GM12878 (cell line): ENCODE results near the gene TOPORS. TPM values are rescaled to one million over a fixed set of nuclear protein-coding genes. Genes with fewer than 3 reads are reported as not detected.

Experiments used
- GATAD2B ChIP-seq: fragments of 450-650 bp; conservative IDR thresholded peaks from 2 replicates; pipeline ENCODE4 v1.6.1; 2017; ENCODE audit warnings: low read depth, mild to moderate bottlenecking, moderate library complexity
- IKZF2 ChIP-seq, 2 experiments: fragments of 450-650 bp; IDR thresholded peaks; 2 replicates each; pipeline ENCODE4 v1.6.1; 2017; ENCODE audit warnings: mild to moderate bottlenecking in 2 of 2, moderate library complexity in 2 of 2
- NFXL1 ChIP-seq: fragments of 450-650 bp; IDR thresholded peaks from 2 replicates; pipeline ENCODE4 v1.6.1; 2017; ENCODE audit warnings: antibody characterized with exemption, mild to moderate bottlenecking, borderline replicate concordance
- NR2F1 ChIP-seq: fragments of 450-650 bp; conservative IDR thresholded peaks from 2 replicates; pipeline ENCODE4 v1.6.1; 2017; ENCODE audit warnings: mild to moderate bottlenecking
- PML ChIP-seq: IDR thresholded peaks from 2 replicates; pipeline ENCODE4 v1.6.1; 2012; ENCODE audit warnings: low read length, inconsistent platforms
- SIN3A ChIP-seq: IDR thresholded peaks from 2 replicates; pipeline ENCODE4 v1.6.1; 2012; ENCODE audit warnings: low read depth, low read length, improper control_type of control experiment
- SMAD5 ChIP-seq: IDR thresholded peaks from 2 replicates; pipeline ENCODE4 v1.6.1; 2016; ENCODE audit warnings: antibody characterized with exemption, low read depth
- SPI1 ChIP-seq: IDR thresholded peaks from 2 replicates; pipeline ENCODE4 v1.6.1; 2011; ENCODE audit warnings: low read depth, mild to moderate bottlenecking, low read length, moderate library complexity, borderline replicate concordance; ENCODE audit not compliant: insufficient read depth
- SREBF1 ChIP-seq: IDR thresholded peaks from 2 replicates; pipeline ENCODE4 v1.6.1; 2012; ENCODE audit warnings: mild to moderate bottlenecking, low read length
- SRF ChIP-seq, 2 experiments: IDR thresholded peaks; 2 replicates each; pipeline ENCODE4 v1.6.1; 2011; ENCODE audit warnings: low read depth in 2 of 2, low read length in 2 of 2, mild to moderate bottlenecking in 1 of 2, moderate library complexity in 1 of 2
- STAT3 ChIP-seq: IDR thresholded peaks from 2 replicates; pipeline ENCODE4 v1.6.1; 2011; ENCODE audit warnings: low read depth, low read length, improper control_type of control experiment
- WRNIP1 ChIP-seq: IDR thresholded peaks from 2 replicates; pipeline ENCODE4 v1.6.1; 2011; ENCODE audit warnings: low read depth, low read length, improper control_type of control experiment, borderline replicate concordance
- ZBED1 ChIP-seq: IDR thresholded peaks from 2 replicates; pipeline ENCODE4 v1.6.1; 2016; ENCODE audit warnings: borderline replicate concordance
- ZNF24 ChIP-seq: fragments of 450-650 bp; IDR thresholded peaks from 2 replicates; pipeline ENCODE4 v1.6.1; 2017; ENCODE audit warnings: antibody characterized with exemption, mild to moderate bottlenecking
- polyA plus RNA-seq, 11 experiments: library from polyadenylated mRNA; depleted of rRNA in 4 of 11; unstranded in 6 of 11; stranded (reverse) in 5 of 11; fragments of >200 nt; fragmentation: Nextera tagmentation in 4 of 11; fragmentation: Illumina TruSeq in 1 of 11; extraction: Ambion mirVana in 4 of 11; extraction: Trizol in 1 of 11; gene quantifications; 1 replicate in 1 of 11; 2 replicates in 10 of 11; pipeline versions ENCODE4 v1.2.1 to v1.2.3, GENCODE V29; 2011 to 2016; ENCODE audit warnings: inconsistent platforms in 2 of 11, missing spikeins in 2 of 11, low read depth in 1 of 11
- total RNA-seq, 4 experiments: library from RNA; depleted of rRNA in 3 of 4; stranded (reverse); fragments of >200 nt in 3 of 4; fragmentation: Illumina TruSeq in 1 of 4; extraction: Trizol in 1 of 4; gene quantifications; 2 replicates each; pipeline versions ENCODE4 v1.2.1 to v1.2.3, GENCODE V29; 2013 to 2021
- TF ChIP-seq, protein P1 (sequence below): IDR thresholded peaks from 2 replicates; pipeline ENCODE4 v1.6.1; 2012; ENCODE audit warnings: mild to moderate bottlenecking, low read depth, low read length
- TF ChIP-seq, protein P2 (sequence below): IDR thresholded peaks from 2 replicates; pipeline ENCODE4 v1.6.1; 2011; ENCODE audit warnings: low read depth, low read length, improper control_type of control experiment, borderline replicate concordance
- TF ChIP-seq, protein P3 (sequence below): fragments of 450-650 bp; IDR thresholded peaks from 2 replicates; pipeline ENCODE4 v1.6.1; 2018; ENCODE audit warnings: mild to moderate bottlenecking, low read depth, moderate library complexity; ENCODE audit not compliant: partially characterized antibody
- TF ChIP-seq, protein P4 (sequence below): fragments of 450-650 bp; IDR thresholded peaks from 2 replicates; pipeline ENCODE4 v1.6.1; 2017; ENCODE audit warnings: mild to moderate bottlenecking, low read depth, inconsistent platforms; ENCODE audit not compliant: poor library complexity, severe bottlenecking
- TF ChIP-seq, protein P5 (sequence below): fragments of 450-650 bp; IDR thresholded peaks from 2 replicates; pipeline ENCODE4 v1.6.1; 2017; ENCODE audit warnings: borderline replicate concordance

Gene TOPORS
- total and polyA plus RNA-seq, 10 of the 15 experiments (the other 5 are each of a cell fraction or from before 2014, with no cell fraction given): 6.0 to 27.8 (median 14.3) TPM

DNA sequence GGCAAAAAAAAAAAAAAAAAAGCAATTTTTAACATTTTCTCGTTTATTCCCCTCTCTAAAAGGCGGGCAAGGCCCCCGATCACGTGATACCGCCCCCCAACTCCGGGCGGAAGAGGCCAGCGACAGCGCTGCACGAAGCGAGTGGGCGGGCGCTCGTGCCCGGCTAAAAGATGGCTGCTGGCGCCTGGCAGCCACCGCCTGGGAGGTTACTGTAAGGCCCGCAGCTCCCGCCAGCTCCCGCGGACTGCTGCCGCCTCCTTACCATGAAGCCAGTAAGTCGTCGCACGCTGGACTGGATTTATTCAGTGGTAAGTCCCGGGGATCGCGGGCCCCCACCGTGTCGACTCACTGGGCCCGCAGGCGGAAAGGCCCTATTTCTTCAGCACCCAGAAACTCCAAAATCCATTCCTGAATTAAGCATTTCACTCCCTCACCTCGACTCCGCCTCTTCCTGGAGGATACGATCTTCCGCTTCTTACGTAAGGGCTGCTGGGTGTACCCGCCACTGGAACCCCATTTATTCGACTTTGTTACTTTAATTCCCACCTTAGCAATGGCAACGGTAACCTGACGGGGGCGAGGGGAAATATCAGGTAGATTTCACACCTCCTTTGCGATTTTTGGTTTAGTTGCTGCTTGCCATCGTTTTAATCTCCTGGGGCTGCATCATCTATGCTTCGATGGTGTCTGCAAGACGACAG, at the start of gene TOPORS, which contains the start of gene SMIM27 (continued):
- TF ChIP-seq NR2F1 (no peak), IKZF2 (IDR thresholded peaks at IDR 0.05) (peak in 1 of 2 experiments; percentile 73), SREBF1 (no peak), SPI1 (no peak), NFXL1 (no peak), SIN3A (peak; percentile 65; the same call in 1 of the 2 replicates), WRNIP1 (no peak), SRF (IDR thresholded peaks at IDR 0.05; ENCODE audit: low read depth in 2 of 2, low read length in 2 of 2) (no peak), STAT3 (no peak), GATAD2B (peak; percentile 66; the same call in 1 of the 2 replicates), SMAD5 (no peak; the same call in 1 of the 2 replicates), PML (peak; percentile 83; the same call in 1 of the 2 replicates), ZBED1 (no peak), ZNF24 (no peak)
- TF ChIP-seq, protein P1, sequence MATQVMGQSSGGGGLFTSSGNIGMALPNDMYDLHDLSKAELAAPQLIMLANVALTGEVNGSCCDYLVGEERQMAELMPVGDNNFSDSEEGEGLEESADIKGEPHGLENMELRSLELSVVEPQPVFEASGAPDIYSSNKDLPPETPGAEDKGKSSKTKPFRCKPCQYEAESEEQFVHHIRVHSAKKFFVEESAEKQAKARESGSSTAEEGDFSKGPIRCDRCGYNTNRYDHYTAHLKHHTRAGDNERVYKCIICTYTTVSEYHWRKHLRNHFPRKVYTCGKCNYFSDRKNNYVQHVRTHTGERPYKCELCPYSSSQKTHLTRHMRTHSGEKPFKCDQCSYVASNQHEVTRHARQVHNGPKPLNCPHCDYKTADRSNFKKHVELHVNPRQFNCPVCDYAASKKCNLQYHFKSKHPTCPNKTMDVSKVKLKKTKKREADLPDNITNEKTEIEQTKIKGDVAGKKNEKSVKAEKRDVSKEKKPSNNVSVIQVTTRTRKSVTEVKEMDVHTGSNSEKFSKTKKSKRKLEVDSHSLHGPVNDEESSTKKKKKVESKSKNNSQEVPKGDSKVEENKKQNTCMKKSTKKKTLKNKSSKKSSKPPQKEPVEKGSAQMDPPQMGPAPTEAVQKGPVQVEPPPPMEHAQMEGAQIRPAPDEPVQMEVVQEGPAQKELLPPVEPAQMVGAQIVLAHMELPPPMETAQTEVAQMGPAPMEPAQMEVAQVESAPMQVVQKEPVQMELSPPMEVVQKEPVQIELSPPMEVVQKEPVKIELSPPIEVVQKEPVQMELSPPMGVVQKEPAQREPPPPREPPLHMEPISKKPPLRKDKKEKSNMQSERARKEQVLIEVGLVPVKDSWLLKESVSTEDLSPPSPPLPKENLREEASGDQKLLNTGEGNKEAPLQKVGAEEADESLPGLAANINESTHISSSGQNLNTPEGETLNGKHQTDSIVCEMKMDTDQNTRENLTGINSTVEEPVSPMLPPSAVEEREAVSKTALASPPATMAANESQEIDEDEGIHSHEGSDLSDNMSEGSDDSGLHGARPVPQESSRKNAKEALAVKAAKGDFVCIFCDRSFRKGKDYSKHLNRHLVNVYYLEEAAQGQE: peak; percentile 46; the same call in 1 of the 2 replicates
- TF ChIP-seq, protein P2, sequence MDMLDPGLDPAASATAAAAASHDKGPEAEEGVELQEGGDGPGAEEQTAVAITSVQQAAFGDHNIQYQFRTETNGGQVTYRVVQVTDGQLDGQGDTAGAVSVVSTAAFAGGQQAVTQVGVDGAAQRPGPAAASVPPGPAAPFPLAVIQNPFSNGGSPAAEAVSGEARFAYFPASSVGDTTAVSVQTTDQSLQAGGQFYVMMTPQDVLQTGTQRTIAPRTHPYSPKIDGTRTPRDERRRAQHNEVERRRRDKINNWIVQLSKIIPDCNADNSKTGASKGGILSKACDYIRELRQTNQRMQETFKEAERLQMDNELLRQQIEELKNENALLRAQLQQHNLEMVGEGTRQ: peak; percentile 84
- TF ChIP-seq, protein P3, sequence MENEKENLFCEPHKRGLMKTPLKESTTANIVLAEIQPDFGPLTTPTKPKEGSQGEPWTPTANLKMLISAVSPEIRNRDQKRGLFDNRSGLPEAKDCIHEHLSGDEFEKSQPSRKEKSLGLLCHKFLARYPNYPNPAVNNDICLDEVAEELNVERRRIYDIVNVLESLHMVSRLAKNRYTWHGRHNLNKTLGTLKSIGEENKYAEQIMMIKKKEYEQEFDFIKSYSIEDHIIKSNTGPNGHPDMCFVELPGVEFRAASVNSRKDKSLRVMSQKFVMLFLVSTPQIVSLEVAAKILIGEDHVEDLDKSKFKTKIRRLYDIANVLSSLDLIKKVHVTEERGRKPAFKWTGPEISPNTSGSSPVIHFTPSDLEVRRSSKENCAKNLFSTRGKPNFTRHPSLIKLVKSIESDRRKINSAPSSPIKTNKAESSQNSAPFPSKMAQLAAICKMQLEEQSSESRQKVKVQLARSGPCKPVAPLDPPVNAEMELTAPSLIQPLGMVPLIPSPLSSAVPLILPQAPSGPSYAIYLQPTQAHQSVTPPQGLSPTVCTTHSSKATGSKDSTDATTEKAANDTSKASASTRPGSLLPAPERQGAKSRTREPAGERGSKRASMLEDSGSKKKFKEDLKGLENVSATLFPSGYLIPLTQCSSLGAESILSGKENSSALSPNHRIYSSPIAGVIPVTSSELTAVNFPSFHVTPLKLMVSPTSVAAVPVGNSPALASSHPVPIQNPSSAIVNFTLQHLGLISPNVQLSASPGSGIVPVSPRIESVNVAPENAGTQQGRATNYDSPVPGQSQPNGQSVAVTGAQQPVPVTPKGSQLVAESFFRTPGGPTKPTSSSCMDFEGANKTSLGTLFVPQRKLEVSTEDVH: no peak
- TF ChIP-seq, protein P4, sequence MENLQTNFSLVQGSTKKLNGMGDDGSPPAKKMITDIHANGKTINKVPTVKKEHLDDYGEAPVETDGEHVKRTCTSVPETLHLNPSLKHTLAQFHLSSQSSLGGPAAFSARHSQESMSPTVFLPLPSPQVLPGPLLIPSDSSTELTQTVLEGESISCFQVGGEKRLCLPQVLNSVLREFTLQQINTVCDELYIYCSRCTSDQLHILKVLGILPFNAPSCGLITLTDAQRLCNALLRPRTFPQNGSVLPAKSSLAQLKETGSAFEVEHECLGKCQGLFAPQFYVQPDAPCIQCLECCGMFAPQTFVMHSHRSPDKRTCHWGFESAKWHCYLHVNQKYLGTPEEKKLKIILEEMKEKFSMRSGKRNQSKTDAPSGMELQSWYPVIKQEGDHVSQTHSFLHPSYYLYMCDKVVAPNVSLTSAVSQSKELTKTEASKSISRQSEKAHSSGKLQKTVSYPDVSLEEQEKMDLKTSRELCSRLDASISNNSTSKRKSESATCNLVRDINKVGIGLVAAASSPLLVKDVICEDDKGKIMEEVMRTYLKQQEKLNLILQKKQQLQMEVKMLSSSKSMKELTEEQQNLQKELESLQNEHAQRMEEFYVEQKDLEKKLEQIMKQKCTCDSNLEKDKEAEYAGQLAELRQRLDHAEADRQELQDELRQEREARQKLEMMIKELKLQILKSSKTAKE: no peak
- TF ChIP-seq, protein P5, sequence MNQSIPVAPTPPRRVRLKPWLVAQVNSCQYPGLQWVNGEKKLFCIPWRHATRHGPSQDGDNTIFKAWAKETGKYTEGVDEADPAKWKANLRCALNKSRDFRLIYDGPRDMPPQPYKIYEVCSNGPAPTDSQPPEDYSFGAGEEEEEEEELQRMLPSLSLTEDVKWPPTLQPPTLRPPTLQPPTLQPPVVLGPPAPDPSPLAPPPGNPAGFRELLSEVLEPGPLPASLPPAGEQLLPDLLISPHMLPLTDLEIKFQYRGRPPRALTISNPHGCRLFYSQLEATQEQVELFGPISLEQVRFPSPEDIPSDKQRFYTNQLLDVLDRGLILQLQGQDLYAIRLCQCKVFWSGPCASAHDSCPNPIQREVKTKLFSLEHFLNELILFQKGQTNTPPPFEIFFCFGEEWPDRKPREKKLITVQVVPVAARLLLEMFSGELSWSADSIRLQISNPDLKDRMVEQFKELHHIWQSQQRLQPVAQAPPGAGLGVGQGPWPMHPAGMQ: no peak
